ENCODE results near the gene BAZ2B.

Gene BAZ2B

DNA sequence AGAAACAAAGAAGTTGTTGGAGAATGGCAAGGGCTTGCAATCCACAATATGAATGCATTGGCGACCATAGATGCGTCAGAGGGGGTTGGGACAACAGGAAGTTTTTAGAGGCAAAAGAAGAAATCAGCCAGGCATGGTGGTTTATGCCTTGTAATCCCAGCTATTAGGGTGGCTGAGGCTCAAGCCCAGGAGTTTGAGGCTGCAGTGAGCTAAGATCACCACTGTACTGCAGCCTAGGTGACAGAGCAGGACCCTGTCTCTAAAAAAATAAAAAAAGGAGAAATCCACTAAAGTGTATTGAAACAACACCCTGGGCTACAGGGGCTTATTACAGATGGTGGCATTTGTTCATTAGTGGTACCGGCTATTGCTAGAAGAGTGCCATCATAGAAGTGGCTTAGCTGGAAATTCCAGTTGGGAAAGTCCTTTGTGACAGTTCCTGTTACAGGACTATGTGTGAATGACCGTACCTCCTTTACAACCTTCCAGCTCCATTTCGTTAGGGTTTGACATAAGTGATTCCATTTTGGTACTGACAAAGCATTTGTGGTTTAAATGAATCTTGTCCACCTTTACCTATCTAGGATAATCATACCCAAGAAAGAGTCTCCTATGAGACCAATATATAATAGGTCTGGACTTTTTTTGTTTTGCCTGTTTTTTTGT, 319.2 kb downstream of the BAZ2B start:
- DNase-seq, result no peak

DNA sequence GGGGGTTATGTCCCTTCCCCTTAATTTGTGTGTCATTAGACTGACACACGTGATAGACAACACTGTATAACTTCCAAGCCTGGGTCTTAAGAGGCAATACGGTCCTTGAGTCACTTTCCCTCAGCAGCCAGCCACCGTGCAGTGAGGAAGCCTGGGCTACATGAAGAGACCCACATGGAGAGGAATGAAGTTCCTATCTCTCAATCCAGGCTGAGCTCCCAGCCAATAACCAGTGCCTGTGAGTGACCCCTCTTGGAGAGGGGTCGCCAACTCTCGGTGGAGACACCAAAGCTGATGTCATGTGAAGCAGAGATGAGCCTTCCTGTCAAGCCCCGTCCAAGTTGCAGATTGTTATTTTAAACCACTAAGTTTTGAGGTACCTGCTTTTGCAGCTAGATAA, 324.2 kb downstream of the BAZ2B start:
- DNase-seq, result no peak

DNA sequence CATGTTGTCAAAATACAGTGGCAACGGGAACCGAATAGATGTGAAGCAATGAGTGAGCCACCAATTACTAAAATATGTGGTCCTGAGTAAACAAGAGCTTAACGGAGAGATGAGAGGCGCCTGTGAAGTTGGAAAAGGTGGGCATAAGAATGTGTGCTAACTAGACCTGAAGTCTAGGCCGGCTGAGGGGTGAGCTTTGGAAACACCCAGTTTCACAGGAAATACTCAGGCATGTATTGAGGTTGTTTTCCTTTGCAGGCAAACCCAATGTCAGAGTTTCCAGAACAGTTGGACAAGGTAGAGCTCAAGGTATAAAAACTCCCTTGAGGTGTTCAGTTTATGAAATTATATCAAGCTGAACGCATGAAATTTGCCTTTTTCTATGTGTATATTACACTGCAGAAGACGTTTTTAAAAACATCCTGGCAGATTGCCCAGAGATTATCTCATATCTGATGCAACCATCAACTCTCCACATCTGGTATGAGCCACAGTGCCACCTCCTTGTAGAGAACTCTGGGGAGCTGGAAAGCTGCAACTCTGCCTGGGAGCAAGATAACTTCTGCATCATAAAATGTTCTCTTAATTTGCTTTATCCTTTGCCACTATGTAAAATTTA, 325.9 kb downstream of the BAZ2B start:
- DNase-seq, result no peak

DNA sequence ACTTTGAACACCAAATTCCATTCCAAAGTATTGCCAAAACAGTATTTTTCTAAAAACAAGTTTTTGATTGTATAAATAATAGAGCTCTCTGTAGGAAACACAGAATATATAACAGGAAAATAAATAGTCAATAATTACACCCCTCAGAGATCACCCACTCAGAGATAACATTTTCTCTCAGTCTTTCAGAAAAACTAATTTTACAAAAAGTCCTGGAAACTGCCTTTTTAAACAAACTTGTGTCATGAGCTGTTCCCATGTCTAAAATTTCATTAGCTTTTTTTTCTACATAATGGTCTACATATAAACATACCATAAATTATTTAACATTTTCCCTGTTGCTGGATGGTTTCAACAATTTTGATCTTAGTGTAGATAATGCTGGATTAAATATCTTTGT, 328.6 kb downstream of the BAZ2B start:
- no peak for DNase-seq

DNA sequence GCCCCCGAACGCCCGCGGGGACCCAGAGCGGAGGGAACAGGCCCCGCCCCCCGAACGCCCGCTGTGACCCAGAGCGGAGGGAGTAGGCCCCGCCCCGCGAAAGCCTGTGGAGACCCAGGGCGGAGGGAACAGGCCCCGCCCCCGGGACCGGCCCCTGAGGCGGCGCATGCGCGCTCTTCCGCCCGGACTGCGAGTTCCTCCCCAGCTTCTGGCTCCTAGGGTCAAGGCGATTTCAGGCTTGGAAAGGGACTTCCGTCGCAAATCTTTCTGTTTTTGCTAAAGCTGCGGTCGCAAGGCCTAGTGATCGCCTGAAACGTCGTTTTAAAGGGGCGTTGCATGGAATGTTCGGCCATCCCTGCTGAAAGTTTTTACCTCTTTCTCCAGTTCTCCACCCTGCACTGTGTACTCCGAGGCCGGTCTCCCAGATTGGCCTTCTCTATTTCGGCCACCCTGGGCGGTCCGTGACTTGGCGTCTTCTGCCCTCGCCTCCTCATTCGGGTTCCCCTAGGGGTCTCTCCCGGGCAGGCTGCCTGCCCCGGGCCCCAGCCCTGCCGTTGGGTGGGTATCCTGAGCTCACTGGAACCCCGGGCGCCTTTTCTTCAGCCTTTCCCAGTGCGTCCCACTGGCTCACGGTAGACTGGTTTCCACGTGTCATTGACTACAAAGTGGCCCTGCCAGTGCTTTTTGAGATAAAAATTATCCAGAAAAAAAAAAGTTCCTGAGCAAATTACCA, 329.5 kb downstream of the BAZ2B start:
- DNase-seq, result peak; percentile 70 to 97 (median 94)

DNA sequence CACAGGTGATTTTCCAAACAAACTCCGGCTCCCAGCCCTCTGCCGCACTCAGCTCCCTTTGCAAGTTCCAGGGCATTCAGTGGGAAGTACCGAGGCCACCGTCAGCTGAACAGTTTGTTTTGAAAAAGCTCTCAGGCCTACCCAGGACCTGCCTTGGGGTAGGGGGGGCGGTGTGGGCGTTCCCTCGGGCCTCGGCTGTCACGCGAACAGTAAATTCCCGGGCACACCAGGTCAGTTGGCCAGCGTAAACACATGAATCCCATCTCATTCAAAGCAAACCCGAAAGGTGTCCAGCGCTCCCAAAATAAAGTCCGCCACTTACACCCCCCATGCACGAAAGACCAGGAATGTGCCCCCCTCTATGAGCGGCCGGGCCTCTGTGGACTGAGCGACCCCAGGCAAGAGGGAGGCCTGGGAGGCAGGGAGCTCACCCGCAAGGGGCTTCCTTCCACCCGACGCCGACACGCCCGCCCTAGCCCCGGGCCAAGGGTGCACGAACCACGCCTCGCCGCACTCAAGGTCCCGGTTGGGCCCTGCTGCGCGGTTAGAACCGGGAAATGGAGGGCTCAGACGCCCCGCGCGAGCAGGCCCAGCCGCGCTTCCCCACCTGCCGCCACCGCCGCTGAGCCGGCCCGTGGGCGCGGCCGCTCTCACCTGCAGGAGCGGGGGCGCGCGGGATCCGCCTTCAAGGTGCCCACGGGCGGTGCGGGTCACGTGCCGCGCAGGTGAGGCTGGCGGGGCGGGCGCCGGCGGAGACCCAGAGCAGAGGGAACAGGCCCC, 330.2 kb downstream of the BAZ2B start, which contains the start of gene WDSUB1:
Gene WDSUB1, minus strand, starts transcription at position 775 of the 780 bp plus-strand sequence. CDS start 3,634 bp downstream, outside the sequence.
- DNase-seq, result peak; percentile 5 to 71 (median 52)

DNA sequence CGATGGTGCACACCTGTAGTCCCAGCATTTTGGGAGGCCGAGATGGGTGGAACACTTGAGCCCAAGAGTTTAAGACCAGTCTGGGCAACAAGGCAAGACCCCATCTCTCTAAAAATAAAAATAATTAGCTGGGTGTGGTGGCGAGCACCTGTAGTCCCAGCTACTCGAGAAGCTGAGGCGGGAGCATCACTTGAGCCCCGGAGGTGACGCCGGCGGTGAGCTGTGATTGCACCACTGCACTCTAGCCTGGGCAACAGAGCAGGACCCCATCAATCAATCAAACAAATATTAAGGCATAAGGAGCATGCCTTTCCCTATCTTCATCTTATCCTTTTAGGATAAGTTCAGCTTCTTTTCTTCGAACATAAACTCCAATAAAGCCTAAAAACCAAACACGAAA, 330.9 kb downstream of the BAZ2B start:
- no peak for DNase-seq

DNA sequence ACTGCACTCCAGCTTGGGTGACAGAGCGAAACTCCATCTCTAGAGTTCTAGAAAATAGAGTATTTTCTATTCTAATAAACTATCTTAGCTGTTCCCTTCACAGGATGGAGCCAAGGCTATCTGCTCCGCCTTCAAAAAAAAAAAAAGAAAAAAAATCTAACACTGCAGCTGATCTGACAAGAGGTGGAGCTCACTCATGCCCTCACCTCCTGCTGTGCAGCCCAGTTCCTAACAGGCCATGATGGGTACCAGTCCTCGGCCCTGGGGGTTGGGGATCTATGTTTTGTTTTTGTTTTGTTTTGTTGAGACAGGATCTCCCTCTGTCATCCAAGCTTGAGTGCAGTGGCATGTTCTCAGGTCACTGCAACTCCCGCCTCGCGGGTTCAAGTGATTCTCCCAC, 332.8 kb downstream of the BAZ2B start:
- no peak for DNase-seq

DNA sequence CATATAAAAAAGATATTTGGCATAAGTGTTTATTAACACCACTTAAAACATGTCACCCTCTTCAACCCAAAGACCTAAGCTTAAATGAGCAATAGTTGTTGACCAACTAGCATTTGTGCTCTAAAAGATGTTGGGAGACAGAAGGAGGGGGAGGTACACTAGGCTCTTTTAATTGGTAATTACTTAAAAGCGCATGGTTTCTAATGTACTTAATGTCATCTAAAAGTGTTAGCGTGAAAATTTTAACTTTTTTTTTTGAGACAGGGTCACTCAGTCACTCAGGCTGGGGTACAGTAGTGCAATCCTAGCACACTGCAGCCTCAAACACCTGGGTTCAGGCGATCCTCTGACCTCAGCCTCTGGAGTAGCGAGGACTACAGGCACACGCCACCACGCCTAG, 335.3 kb downstream of the BAZ2B start:
- DNase-seq, result no peak

DNA sequence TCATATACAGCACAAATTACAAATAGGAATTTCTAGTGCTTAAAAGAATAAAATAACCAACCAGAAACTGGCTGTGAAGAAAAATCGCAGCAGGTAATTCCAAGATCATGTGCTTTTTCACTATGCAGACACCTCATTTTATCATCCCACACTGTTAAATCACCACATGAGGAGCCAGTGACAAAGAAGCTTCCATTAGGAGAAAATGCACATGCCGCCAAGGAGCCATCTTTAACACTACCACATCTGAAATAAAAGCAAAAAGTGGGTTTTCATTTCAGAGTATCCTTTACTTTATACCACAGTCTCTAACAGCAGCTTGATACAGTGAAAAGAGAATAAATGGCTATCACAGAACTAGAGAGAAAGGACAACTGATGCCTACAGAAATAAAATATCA, 336.6 kb downstream of the BAZ2B start:
- no peak for DNase-seq

DNA sequence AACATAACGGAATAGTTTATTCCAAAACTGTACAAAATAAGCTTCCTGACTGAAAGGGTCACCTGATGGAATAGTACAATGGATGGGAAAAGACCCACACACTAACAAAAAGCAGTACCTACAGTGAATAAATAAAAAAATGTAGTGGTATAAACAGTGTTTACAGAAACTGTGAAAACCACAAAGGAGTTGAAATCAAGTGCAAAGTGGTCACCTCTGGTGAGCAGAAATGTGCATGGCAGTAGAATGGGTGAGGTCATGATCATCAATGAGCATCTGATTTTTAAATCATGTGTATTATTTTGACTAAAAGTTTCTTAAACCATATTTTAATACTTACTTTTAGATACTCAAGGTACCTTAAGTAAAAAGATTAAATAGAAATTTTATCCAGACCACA, 341.2 kb downstream of the BAZ2B start:
- no peak for DNase-seq

DNA sequence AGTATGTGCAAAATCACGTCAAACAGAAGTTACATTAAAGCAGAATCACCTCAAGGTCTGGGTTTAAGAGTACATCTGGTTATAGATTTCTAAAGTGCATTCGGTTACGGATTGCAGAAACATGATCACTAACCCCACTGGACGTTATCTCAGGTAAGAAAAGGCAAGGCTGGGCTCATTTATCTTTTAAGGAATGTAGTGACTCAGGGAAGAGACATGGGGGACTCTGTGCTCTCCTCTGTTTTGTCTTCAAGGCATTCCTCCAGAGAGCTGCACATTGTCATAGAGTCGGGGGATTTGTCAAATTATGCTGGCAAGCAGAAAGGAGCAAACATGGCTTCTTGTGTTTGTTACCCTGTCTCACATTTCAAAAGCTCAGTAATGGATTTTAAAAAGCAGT, 344.2 kb downstream of the BAZ2B start:
- no peak for DNase-seq

DNA sequence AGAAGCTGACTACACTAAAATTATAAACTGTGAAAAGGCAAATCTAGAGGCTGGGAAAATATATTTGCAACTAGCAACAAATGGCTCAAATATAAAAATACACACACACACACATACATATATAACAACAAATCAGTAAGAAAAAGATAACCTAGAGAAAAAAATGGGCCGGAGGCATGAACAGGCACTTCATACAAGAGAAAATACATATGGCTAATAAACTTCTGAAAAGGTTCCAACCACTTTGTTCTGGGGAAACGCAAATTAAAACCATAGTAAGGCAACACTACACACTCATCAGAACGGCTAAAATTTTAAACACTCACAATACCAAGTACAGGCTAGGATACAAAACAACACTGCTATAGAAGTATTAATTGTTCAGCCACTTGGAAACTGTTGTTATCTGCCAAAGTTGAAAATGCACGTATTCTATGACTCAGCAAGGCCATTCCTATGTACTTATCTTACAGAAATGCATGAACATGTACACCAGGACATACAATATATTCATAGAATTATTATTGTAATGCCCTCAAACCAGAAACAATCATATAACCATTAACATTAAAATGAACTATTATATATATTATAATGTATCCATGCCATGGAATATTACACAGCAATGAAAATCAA, 345.5 kb downstream of the BAZ2B start:
- DNase-seq, result no peak
